IPS-20b (cell line): ENCODE data around the gene AP3B1.

Experiments
- H3K27ac ChIP-seq: one replicate; pipeline ENCODE4 v1.5.1; 2013; ENCODE audit warnings: low read length
- H3K27me3 ChIP-seq: 2 replicates; pipeline ENCODE4 v1.6.1; 2013; ENCODE audit warnings: mild to moderate bottlenecking, low read length, inconsistent platforms; ENCODE audit not compliant: insufficient read depth
- H3K36me3 ChIP-seq: 2 replicates; pipeline ENCODE4 v1.6.1; 2013; ENCODE audit warnings: low read depth, mild to moderate bottlenecking, inconsistent platforms, low read length, moderate library complexity; ENCODE audit not compliant: insufficient read depth
- H3K4me1 ChIP-seq: 2 replicates; pipeline ENCODE4 v1.6.1; 2013; ENCODE audit warnings: mild to moderate bottlenecking, control low read depth, inconsistent platforms, low read length, moderate library complexity; ENCODE audit not compliant: insufficient read depth
- H3K4me3 ChIP-seq: 2 replicates; pipeline ENCODE4 v1.5.1; 2013; ENCODE audit warnings: mild to moderate bottlenecking, low read length, inconsistent platforms
- H3K9ac ChIP-seq: 2 replicates; pipeline ENCODE4 v1.6.1; 2013; ENCODE audit warnings: low read depth, mild to moderate bottlenecking, inconsistent platforms, low read length, moderate library complexity
- H3K9me3 ChIP-seq: 2 replicates; pipeline ENCODE4 v1.6.1; 2013; ENCODE audit warnings: mild to moderate bottlenecking, low read depth, low read length, inconsistent platforms; ENCODE audit not compliant: insufficient read depth

Gene AP3B1

DNA sequence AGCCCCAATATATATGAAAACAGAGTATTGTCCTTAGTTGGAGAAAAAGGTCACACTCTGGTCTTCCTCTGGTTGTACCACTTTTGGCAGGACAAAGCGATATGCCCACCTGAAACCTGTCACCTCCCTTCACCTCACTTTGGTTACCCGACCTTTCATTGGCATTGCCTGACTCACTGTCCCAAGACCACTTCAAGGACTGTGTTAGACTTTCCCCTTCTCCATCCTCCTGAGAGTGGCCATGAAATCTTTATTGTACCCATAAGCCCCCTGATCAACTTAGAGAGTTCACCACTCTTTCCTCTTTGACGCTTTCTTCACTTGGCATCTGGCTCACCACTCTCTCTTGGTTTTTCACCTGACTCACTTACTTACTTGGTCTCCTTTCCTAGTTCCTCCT lies 32.4 kb upstream of the AP3B1 start:
- H3K9ac ChIP-seq: no peak overlapping the region
- H3K4me3 ChIP-seq: no peak overlapping the region
- H3K4me1 ChIP-seq: peaks cover 16% of the 10 kb centered on the region
- H3K27ac ChIP-seq: no peak overlapping the region
- H3K9me3 ChIP-seq: no peaks in the 10 kb centered on the region
- H3K36me3 ChIP-seq: no peaks in the 10 kb centered on the region
- no peaks in the 10 kb centered on the region for H3K27me3 ChIP-seq

GRCh38 chr5:78323241-78323640 lies 28.7 kb upstream of the AP3B1 start:
- Histone ChIP-seq H3K27me3 (no peaks in the 10 kb centered on the region), H3K27ac (no peak overlapping the region), H3K9me3 (no peaks in the 10 kb centered on the region), H3K36me3 (no peaks in the 10 kb centered on the region), H3K9ac (no peak overlapping the region), H3K4me3 (no peak overlapping the region), H3K4me1 (peaks cover 7% of the 10 kb centered on the region)

- H3K9me3 ChIP-seq: no peaks in the 10 kb centered on the region
- no peaks in the 10 kb centered on the region for H3K36me3 ChIP-seq
- H3K27ac ChIP-seq: no peak overlapping the region
- H3K27me3 ChIP-seq: no peaks in the 10 kb centered on the region
- H3K9ac ChIP-seq: no peak overlapping the region
- peaks cover 6% of the 10 kb centered on the region; the same call in 1 of the 2 replicates for H3K4me1 ChIP-seq
- H3K4me3 ChIP-seq: no peak overlapping the region
These were observed 25.9 kb upstream of the AP3B1 start for GRCh38 chr5:78320401-78320800.

DNA sequence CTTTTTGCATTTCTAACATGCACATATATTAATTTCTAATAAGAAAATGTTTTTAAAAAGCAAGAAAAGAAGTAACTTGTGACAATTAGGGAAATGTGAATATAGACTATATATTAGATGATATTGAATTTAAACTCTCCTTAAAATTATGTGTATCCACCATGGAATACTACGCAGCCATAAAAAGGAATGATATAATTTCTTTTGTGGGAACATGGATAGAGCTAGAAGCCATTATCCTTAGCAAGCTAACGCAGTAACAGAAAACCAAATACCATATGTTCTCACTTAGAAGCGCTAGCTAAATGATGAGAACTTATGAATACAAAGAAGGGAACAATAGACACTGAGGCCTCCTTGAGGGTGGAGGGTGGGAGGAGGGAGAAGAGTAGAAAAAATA lies 23.8 kb upstream of the AP3B1 start:
- Histone ChIP-seq H3K27ac (no peak overlapping the region), H3K36me3 (no peaks in the 10 kb centered on the region), H3K9me3 (no peaks in the 10 kb centered on the region), H3K4me3 (no peak overlapping the region), H3K9ac (no peak overlapping the region), H3K27me3 (no peaks in the 10 kb centered on the region), H3K4me1 (peaks cover 6% of the 10 kb centered on the region; the same call in 1 of the 2 replicates)

DNA sequence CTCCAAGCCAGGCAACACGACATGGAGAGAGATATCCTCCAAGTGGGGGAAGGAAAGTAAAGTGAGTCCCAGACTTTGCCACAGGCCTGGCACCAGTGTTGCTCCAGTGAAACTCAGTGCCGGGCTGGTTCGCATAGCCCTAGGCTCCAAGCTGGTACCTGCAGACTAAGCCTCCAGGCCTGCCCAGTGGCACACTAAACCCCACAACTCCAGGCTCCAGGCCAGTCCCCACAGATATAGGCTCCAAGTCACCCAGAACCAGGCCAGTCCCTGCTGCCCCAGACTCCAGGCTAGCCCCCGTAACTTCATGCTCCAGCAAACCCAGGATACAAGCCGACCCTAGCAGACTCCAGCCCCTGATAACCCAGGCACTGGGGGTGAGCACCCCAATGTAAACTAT lies 23.0 kb upstream of the AP3B1 start:
- no peak overlapping the region for H3K4me3 ChIP-seq
- peaks cover 6% of the 10 kb centered on the region; the same call in 1 of the 2 replicates for H3K4me1 ChIP-seq
- no peaks in the 10 kb centered on the region for H3K9me3 ChIP-seq
- no peak overlapping the region for H3K9ac ChIP-seq
- H3K27me3 ChIP-seq: no peaks in the 10 kb centered on the region
- no peak overlapping the region for H3K27ac ChIP-seq
- H3K36me3 ChIP-seq: no peaks in the 10 kb centered on the region

GRCh38 chr5:78308703-78309102 lies 14.2 kb upstream of the AP3B1 start:
- no peak overlapping the region for H3K27ac ChIP-seq
- H3K36me3 ChIP-seq: no peaks in the 10 kb centered on the region
- no peak overlapping the region for H3K9ac ChIP-seq
- no peak overlapping the region for H3K4me3 ChIP-seq
- no peaks in the 10 kb centered on the region for H3K27me3 ChIP-seq
- no peaks in the 10 kb centered on the region for H3K4me1 ChIP-seq
- H3K9me3 ChIP-seq: no peaks in the 10 kb centered on the region

GRCh38 chr5:78300464-78301045 lies 6.1 kb upstream of the AP3B1 start:
- Histone ChIP-seq H3K27ac (no peak overlapping the region), H3K4me1 (no peaks in the 10 kb centered on the region), H3K9me3 (peaks cover 12% of the 10 kb centered on the region; the same call in 1 of the 2 replicates), H3K4me3 (no peak overlapping the region), H3K27me3 (peaks cover 7% of the 10 kb centered on the region; the same call in 1 of the 2 replicates), H3K9ac (no peak overlapping the region), H3K36me3 (no peaks in the 10 kb centered on the region)

- Histone ChIP-seq H3K27ac (no peak overlapping the region), H3K27me3 (peaks cover 7% of the 10 kb centered on the region; the same call in 1 of the 2 replicates), H3K9me3 (0 out of 2 replicates have a peak, but pooled peaks cover 1% of the 10 kb centered on the region), H3K4me3 (peak overlapping the region; percentile 80), H3K4me1 (no peaks in the 10 kb centered on the region), H3K9ac (peak overlapping the region; percentile 93; the same call in 1 of the 2 replicates), H3K36me3 (no peaks in the 10 kb centered on the region; the same call in 1 of the 2 replicates)
These were observed 800 bp upstream of the AP3B1 start for GRCh38 chr5:78295035-78295961.

DNA sequence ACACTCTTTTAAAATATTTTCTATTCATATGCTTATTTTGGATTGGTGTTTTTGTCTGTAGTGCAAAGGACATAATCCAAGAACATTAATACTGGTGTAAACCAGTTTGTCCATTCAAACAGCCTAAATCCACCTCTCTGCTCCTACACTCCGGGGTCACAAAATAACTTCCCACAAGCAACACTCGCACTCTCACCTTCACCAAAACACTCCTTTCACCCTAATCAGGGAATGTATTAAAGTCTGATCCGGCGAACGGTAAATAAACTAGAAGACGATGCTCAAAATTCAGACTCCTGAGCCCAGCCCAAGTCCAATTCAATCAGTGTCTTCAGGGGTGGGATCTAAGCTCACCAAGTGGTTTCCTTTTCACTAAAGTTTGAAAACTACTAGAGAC lies 649 bp downstream of the AP3B1 start:
- Histone ChIP-seq H3K27ac (peak overlapping the region; percentile 62), H3K4me1 (no peaks in the 10 kb centered on the region; the same call in 1 of the 2 replicates), H3K9ac (peak overlapping the region; percentile 93), H3K9me3 (no peaks in the 10 kb centered on the region), H3K4me3 (peak overlapping the region; percentile 80), H3K27me3 (peaks cover 7% of the 10 kb centered on the region; the same call in 1 of the 2 replicates), H3K36me3 (no peaks in the 10 kb centered on the region; the same call in 1 of the 2 replicates)

DNA sequence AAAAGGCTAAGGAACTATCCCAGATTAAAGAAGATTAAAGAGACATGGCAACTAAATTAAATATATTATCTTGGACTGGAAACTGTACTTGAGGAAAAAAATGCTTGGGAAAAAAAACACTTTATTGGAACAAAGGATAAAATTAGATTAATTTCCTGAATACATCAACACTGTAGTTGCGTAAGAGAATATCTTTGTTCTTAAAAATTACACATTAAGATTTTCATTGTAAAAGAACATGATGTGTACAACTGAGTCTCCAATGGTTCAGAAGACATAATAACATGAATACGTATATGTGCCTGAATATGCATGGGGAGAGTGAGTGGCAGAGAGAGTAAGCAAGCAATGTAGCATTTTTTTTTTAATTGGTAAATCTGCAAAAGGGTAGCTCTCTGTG lies 2.8 kb downstream of the AP3B1 start:
- H3K36me3 ChIP-seq: no peaks in the 10 kb centered on the region; the same call in 1 of the 2 replicates
- no peak overlapping the region for H3K9ac ChIP-seq
- no peak overlapping the region for H3K27ac ChIP-seq
- no peak overlapping the region for H3K4me3 ChIP-seq
- peaks cover 4% of the 10 kb centered on the region; the same call in 1 of the 2 replicates for H3K27me3 ChIP-seq
- no peaks in the 10 kb centered on the region for H3K9me3 ChIP-seq
- peaks cover 8% of the 10 kb centered on the region; the same call in 1 of the 2 replicates for H3K4me1 ChIP-seq

- Histone ChIP-seq H3K27ac (no peak overlapping the region), H3K4me3 (no peak overlapping the region), H3K9me3 (no peaks in the 10 kb centered on the region), H3K9ac (no peak overlapping the region), H3K36me3 (no peaks in the 10 kb centered on the region; the same call in 1 of the 2 replicates), H3K27me3 (no peaks in the 10 kb centered on the region), H3K4me1 (peaks cover 8% of the 10 kb centered on the region; the same call in 1 of the 2 replicates)
These were observed 4.6 kb downstream of the AP3B1 start for GRCh38 chr5:78289911-78290310.
